K562 (cell line): ENCODE measurements around the gene TGM5. TPM values are rescaled to one million over a fixed set of nuclear protein-coding genes. Genes with fewer than 3 reads are reported as not detected.

Experiments used
- CC2D1A ChIP-seq: fragments of 450-650 bp; IDR thresholded peaks from 2 replicates; pipeline ENCODE4 v1.6.1; 2017; ENCODE audit warnings: mild to moderate bottlenecking
- L3MBTL2 ChIP-seq: fragments of 450-650 bp; IDR thresholded peaks from 2 replicates; pipeline ENCODE4 v1.6.1; 2016; ENCODE audit warnings: mild to moderate bottlenecking, moderate library complexity
- NRF1 ChIP-seq, 2 experiments: fragments of 450-650 bp; IDR thresholded peaks in 1 of 2; conservative IDR thresholded peaks in 1 of 2; 2 replicates each; pipeline ENCODE4 v1.6.1; 2014; ENCODE audit warnings: mild to moderate bottlenecking in 2 of 2
- PTBP1 ChIP-seq: fragments of 200-400 bp; formaldehyde crosslinking; IDR thresholded peaks from 2 replicates; pipeline ENCODE4 v1.6.1; 2017; ENCODE audit warnings: low read depth, low read length
- RBM39 ChIP-seq: fragments of 200-400 bp; formaldehyde crosslinking; optimal IDR thresholded peaks from 2 replicates; pipeline ENCODE3; 2018; ENCODE audit warnings: low read depth, low read length
- TARDBP ChIP-seq: fragments of 450-650 bp; IDR thresholded peaks from 2 replicates; pipeline ENCODE4 v1.6.1; 2016
- TEAD4 ChIP-seq, 2 experiments: sonication (generic) in 1 of 2; formaldehyde crosslinking in 1 of 2; IDR thresholded peaks; 2 replicates each; pipeline versions ENCODE4 v1.6.1 to v1.8.0; 2012 to 2022; ENCODE audit warnings: borderline replicate concordance in 1 of 2, inconsistent platforms in 1 of 2, low read length in 1 of 2, mild to moderate bottlenecking in 1 of 2, missing genetic modification reagents in 1 of 2
- ZNF445 ChIP-seq: fragments of 250-450 bp; sonication (Bioruptor Pico); IDR thresholded peaks from 2 replicates; pipeline ENCODE4 v1.4.0; 2020; ENCODE audit warnings: low read depth, mild to moderate bottlenecking, moderate library complexity
- ZNF668 ChIP-seq: fragments of 250-450 bp; sonication (Bioruptor Pico); IDR thresholded peaks from 2 replicates; pipeline ENCODE4 v1.8.0; 2022; ENCODE audit warnings: mild to moderate bottlenecking, inconsistent platforms
- polyA plus RNA-seq, 8 experiments: library from polyadenylated mRNA; depleted of rRNA in 4 of 8; stranded (reverse) in 5 of 8; unstranded in 3 of 8; fragments of >200 nt; fragmentation: Nextera tagmentation in 2 of 8; fragmentation: Illumina TruSeq in 1 of 8; extraction: Ambion mirVana in 2 of 8; extraction: Trizol in 1 of 8; gene quantifications; 2 replicates each; pipeline versions ENCODE4 v1.2.1 to v1.2.3, GENCODE V29; 2011 to 2014; ENCODE audit warnings: inconsistent platforms in 1 of 8, missing spikeins in 1 of 8
- total RNA-seq, 7 experiments: library from RNA; depleted of rRNA in 6 of 7; stranded (reverse); fragments of >200 nt in 6 of 7; fragmentation: Illumina TruSeq in 2 of 7; extraction: Trizol in 2 of 7; gene quantifications; 2 replicates each; pipeline versions ENCODE4 v1.2.1 to v1.2.3, GENCODE V29; 2011 to 2021; ENCODE audit warnings: low replicate concordance in 1 of 7
- TF ChIP-seq, protein P1 (sequence below): fragments of 450-650 bp; formaldehyde crosslinking; IDR thresholded peaks from 2 replicates; pipeline ENCODE4 v1.4.0; 2020; ENCODE audit warnings: mild to moderate bottlenecking, moderate library complexity
- TF ChIP-seq, protein P2 (sequence below), 3 experiments: IDR thresholded peaks in 2 of 3; conservative IDR thresholded peaks in 1 of 3; 2 replicates each; pipeline ENCODE4 v1.5.1; 2011 to 2012; ENCODE audit warnings: low read length in 3 of 3, mild to moderate bottlenecking in 3 of 3, control low read depth in 2 of 3, improper control_type of control experiment in 1 of 3, inconsistent platforms in 1 of 3, low read depth in 1 of 3, mixed read lengths in 1 of 3, moderate library complexity in 1 of 3; ENCODE audit not compliant: insufficient read depth in 2 of 3
- TF ChIP-seq, protein P3 (sequence below), 2 experiments: fragments of 450-650 bp in 1 of 2; sonication (generic) in 1 of 2; formaldehyde crosslinking; conservative IDR thresholded peaks; 2 replicates each; pipeline versions ENCODE4 v1.4.0 to v1.8.1; 2020 to 2022; ENCODE audit warnings: mild to moderate bottlenecking in 1 of 2, missing genetic modification reagents in 1 of 2
- TF ChIP-seq, protein P4 (sequence below): fragments of 450-650 bp; IDR thresholded peaks from 2 replicates; pipeline ENCODE4 v1.6.1; 2016

The TGM5 gene
- total and polyA plus RNA-seq, 9 of the 15 experiments (the other 6 are each of a cell fraction or from before 2014, with no cell fraction given) = 0.03 to 0.10 (median 0.07) TPM; not detected in 6

DNA sequence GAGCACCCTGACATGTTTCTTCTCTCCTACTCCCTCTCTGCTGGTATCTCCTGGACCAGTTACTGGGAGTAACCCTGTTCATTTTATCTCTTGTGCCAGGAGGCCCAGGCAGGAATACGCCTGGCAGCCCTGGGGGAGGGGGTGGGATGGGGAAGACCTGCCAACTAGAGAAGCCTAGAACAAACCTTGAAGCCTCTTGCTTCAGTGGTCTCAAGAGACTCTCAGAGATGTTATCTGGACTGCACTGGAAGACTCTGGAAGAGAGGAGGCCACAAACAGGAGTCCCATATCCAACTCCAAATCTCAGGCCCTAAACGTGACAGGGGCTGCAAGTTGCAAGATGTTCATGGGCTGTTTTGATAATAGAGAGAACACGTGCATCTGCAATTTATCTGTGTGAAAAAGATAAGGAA, 45.7 kb downstream of the TGM5 start, which contains the start of gene EPB42 (continued):
- TF ChIP-seq, protein P1, sequence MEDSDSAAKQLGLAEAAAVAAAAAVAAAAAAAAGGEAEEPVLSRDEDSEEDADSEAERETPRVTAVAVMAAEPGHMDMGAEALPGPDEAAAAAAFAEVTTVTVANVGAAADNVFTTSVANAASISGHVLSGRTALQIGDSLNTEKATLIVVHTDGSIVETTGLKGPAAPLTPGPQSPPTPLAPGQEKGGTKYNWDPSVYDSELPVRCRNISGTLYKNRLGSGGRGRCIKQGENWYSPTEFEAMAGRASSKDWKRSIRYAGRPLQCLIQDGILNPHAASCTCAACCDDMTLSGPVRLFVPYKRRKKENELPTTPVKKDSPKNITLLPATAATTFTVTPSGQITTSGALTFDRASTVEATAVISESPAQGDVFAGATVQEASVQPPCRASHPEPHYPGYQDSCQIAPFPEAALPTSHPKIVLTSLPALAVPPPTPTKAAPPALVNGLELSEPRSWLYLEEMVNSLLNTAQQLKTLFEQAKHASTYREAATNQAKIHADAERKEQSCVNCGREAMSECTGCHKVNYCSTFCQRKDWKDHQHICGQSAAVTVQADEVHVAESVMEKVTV = no peak
- TF ChIP-seq CC2D1A = peak; percentile 74; the same call in 1 of the 2 replicates
- TF ChIP-seq TARDBP = no peak
- TF ChIP-seq, protein P2, sequence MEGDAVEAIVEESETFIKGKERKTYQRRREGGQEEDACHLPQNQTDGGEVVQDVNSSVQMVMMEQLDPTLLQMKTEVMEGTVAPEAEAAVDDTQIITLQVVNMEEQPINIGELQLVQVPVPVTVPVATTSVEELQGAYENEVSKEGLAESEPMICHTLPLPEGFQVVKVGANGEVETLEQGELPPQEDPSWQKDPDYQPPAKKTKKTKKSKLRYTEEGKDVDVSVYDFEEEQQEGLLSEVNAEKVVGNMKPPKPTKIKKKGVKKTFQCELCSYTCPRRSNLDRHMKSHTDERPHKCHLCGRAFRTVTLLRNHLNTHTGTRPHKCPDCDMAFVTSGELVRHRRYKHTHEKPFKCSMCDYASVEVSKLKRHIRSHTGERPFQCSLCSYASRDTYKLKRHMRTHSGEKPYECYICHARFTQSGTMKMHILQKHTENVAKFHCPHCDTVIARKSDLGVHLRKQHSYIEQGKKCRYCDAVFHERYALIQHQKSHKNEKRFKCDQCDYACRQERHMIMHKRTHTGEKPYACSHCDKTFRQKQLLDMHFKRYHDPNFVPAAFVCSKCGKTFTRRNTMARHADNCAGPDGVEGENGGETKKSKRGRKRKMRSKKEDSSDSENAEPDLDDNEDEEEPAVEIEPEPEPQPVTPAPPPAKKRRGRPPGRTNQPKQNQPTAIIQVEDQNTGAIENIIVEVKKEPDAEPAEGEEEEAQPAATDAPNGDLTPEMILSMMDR (IDR thresholded peaks at IDR 0.05 in 2 of 3, conservative IDR thresholded peaks at IDR 0.05 in 1 of 3; ENCODE audit: insufficient read depth in 2 of 3, low read depth in 1 of 3, low read length in 3 of 3) = no peak
- TF ChIP-seq, protein P3, sequence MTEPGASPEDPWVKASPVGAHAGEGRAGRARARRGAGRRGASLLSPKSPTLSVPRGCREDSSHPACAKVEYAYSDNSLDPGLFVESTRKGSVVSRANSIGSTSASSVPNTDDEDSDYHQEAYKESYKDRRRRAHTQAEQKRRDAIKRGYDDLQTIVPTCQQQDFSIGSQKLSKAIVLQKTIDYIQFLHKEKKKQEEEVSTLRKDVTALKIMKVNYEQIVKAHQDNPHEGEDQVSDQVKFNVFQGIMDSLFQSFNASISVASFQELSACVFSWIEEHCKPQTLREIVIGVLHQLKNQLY (CRISPR knock-in tag; conservative IDR thresholded peaks at IDR 0.05) = no peak
- peak; percentile 21 for TF ChIP-seq RBM39
- TF ChIP-seq, protein P4, sequence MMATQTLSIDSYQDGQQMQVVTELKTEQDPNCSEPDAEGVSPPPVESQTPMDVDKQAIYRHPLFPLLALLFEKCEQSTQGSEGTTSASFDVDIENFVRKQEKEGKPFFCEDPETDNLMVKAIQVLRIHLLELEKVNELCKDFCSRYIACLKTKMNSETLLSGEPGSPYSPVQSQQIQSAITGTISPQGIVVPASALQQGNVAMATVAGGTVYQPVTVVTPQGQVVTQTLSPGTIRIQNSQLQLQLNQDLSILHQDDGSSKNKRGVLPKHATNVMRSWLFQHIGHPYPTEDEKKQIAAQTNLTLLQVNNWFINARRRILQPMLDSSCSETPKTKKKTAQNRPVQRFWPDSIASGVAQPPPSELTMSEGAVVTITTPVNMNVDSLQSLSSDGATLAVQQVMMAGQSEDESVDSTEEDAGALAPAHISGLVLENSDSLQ = 0 out of 2 replicates have a peak, but pooled peaks have one; percentile 13
- TF ChIP-seq NRF1 (conservative IDR thresholded peaks at IDR 0.05 in 1 of 2, IDR thresholded peaks at IDR 0.05 in 1 of 2) = no peak
- peak; percentile 59; the same call in 1 of the 2 replicates for TF ChIP-seq L3MBTL2
- no peak for TF ChIP-seq PTBP1
- no peak for TF ChIP-seq ZNF445
- TF ChIP-seq ZNF668 (CRISPR knock-in tag) = no peak
- peak; percentile 97 for TF ChIP-seq TEAD4 (IDR thresholded peaks at IDR 0.05; ENCODE audit: low read length)
- TF ChIP-seq TEAD4 (CRISPR knock-in tag; IDR thresholded peaks at IDR 0.05; ENCODE audit: borderline replicate concordance) = no peak
